Tibial artery (tissue), 4 donors: ENCODE data around the gene TUBA3D.
"Not testable (repeated sequence)": the region's sequence is repeated elsewhere in the genome, so short reads cannot be mapped to it uniquely, and the experiment has no call there.

Source experiments
- DNase-seq, 2 donors: peaks; one replicate each; pipeline ENCODE4 v3.0.0-alpha.2; 2019
- H3K27ac ChIP-seq, 2 donors: fragments of 200-600 bp; sonication (generic) in 1 of 2; 1 replicate in 1 of 2; 2 replicates in 1 of 2; pipeline ENCODE4 v1.5.1; 2018 to 2019; ENCODE audit warnings: mild to moderate bottlenecking in 1 of 2
- H3K27me3 ChIP-seq, 2 donors: fragments of 200-600 bp; sonication (generic) in 1 of 2; one replicate each; pipeline versions ENCODE4 v1.5.1 to v1.6.0; 2016 to 2019
- H3K36me3 ChIP-seq, 3 donors: fragments of 200-600 bp; sonication (generic) in 2 of 3; one replicate each; pipeline ENCODE4 v1.5.1; 2016 to 2019; ENCODE audit warnings: mild to moderate bottlenecking in 2 of 3
- H3K4me1 ChIP-seq, 4 donors: fragments of 200-600 bp; sonication (generic) in 2 of 4; 1 replicate in 3 of 4; 2 replicates in 1 of 4; pipeline ENCODE4 v1.5.1; 2016 to 2019
- H3K4me3 ChIP-seq, 2 donors: fragments of 200-600 bp; sonication (generic) in 1 of 2; 1 replicate in 1 of 2; 2 replicates in 1 of 2; pipeline ENCODE4 v1.5.1; 2018 to 2019; ENCODE audit warnings: mild to moderate bottlenecking in 2 of 2
- H3K9me3 ChIP-seq, 3 donors: fragments of 200-600 bp; sonication (generic) in 1 of 3; one replicate each; pipeline ENCODE4 v1.5.1; 2016 to 2019
- CTCF ChIP-seq, 2 experiments: fragments of 200-600 bp in 1 of 2; fragments of 450-650 bp in 1 of 2; IDR thresholded peaks; one replicate each; pipeline ENCODE4 v1.5.1; 2017 to 2019; ENCODE audit warnings: antibody characterized with exemption in 2 of 2, mild to moderate bottlenecking in 1 of 2, moderate library complexity in 1 of 2
- intact Hi-C: fragments of 100-400 bp; cut with DNase I; formaldehyde crosslinking; loops from one replicate; pipeline ENCODE4 v1.15.0; 2023; ENCODE audit warnings: low total_unique reads

Gene TUBA3D

GRCh38 chr2:131475831-131476230 lies at the start of gene TUBA3D:
TSS of gene TUBA3D (plus strand) at chr2:131476119. CDS start at chr2:131476200, 81 bp downstream.
- H3K27me3 ChIP-seq = no peaks in the 10 kb centered on the region
- no peak within 1 kb of the TSS for H3K4me3 ChIP-seq
- intact Hi-C loops = no loop called here
- DNase-seq = peak in 1 of 2 donors; percentile 38
- H3K9me3 ChIP-seq = no peaks in the 10 kb centered on the region
- peaks cover 0 to 10% (median 0%) of the 10 kb centered on the region in 3 donors for H3K36me3 ChIP-seq
- no peak for TF ChIP-seq CTCF (IDR thresholded peaks at IDR 0.05)
- H3K27ac ChIP-seq = no peak within 1 kb of the TSS
- H3K4me1 ChIP-seq = no peaks in the 10 kb centered on the region

- intact Hi-C loops = no loop called here
- Histone ChIP-seq H3K9me3 (no peaks in the 10 kb centered on the region), H3K27ac (no peak overlapping the region), H3K4me1 (peaks cover 0 to 4% (median 2%) of the 10 kb centered on the region in 4 donors), H3K27me3 (peaks cover 0 to 22% of the 10 kb centered on the region in 2 donors), H3K4me3 (no peak overlapping the region), H3K36me3 (no peaks in the 10 kb centered on the region)
- no peak for TF ChIP-seq CTCF (IDR thresholded peaks at IDR 0.05)
- DNase-seq = no peak
These were observed 49.2 kb upstream of the TUBA3D start for GRCh38 chr2:131426727-131427126.

- H3K4me3 ChIP-seq = no peak overlapping the region
- no peak for TF ChIP-seq CTCF (IDR thresholded peaks at IDR 0.05)
- no peaks in the 10 kb centered on the region for H3K4me1 ChIP-seq
- H3K9me3 ChIP-seq = no peaks in the 10 kb centered on the region
- H3K36me3 ChIP-seq = no peaks in the 10 kb centered on the region
- H3K27ac ChIP-seq = no peak overlapping the region
- intact Hi-C loops = no loop called here
- no peak for DNase-seq
- peaks cover 0 to 13% of the 10 kb centered on the region in 2 donors for H3K27me3 ChIP-seq
These were observed 44.6 kb upstream of the TUBA3D start for GRCh38 chr2:131431336-131431735.

- intact Hi-C loops = not testable (repeated sequence)
These were observed 35.0 kb upstream of the TUBA3D start for GRCh38 chr2:131440742-131441468.

GRCh38 chr2:131444736-131445514 lies 31.0 kb upstream of the TUBA3D start:
- H3K27me3 ChIP-seq, H3K4me1 ChIP-seq, intact Hi-C loops, DNase-seq, H3K36me3 ChIP-seq, H3K4me3 ChIP-seq, H3K9me3 ChIP-seq, H3K27ac ChIP-seq: not testable (repeated sequence)

More at GRCh38 chr2:131440742-131441468, 35.0 kb upstream of the TUBA3D start:
- H3K27me3 ChIP-seq, H3K27ac ChIP-seq, H3K36me3 ChIP-seq, H3K4me1 ChIP-seq, H3K9me3 ChIP-seq, DNase-seq, H3K4me3 ChIP-seq: not testable (repeated sequence)

- H3K4me1 ChIP-seq, H3K36me3 ChIP-seq, H3K27ac ChIP-seq, DNase-seq, H3K27me3 ChIP-seq, H3K4me3 ChIP-seq, H3K9me3 ChIP-seq, intact Hi-C loops: not testable (repeated sequence)
These were observed 30.5 kb upstream of the TUBA3D start for GRCh38 chr2:131445515-131445797.

GRCh38 chr2:131445896-131446295 lies 30.0 kb upstream of the TUBA3D start:
- Histone ChIP-seq H3K9me3 (no peaks in the 10 kb centered on the region), H3K4me3 (no peak overlapping the region), H3K4me1 (no peaks in the 10 kb centered on the region), H3K27me3 (peaks cover 0 to 2% of the 10 kb centered on the region in 2 donors), H3K36me3 (no peaks in the 10 kb centered on the region), H3K27ac (no peak overlapping the region)
- no peak for DNase-seq
- no peak for TF ChIP-seq CTCF (IDR thresholded peaks at IDR 0.05)
- intact Hi-C loops = no loop called here

GRCh38 chr2:131447981-131448380 lies 27.9 kb upstream of the TUBA3D start:
- H3K27me3 ChIP-seq, intact Hi-C loops, DNase-seq, H3K27ac ChIP-seq, H3K4me3 ChIP-seq, H3K4me1 ChIP-seq, H3K36me3 ChIP-seq, H3K9me3 ChIP-seq: not testable (repeated sequence)

GRCh38 chr2:131451265-131451949 lies 24.5 kb upstream of the TUBA3D start:
- H3K27ac ChIP-seq, H3K9me3 ChIP-seq, H3K36me3 ChIP-seq, H3K4me3 ChIP-seq, intact Hi-C loops, H3K4me1 ChIP-seq, DNase-seq, H3K27me3 ChIP-seq: not testable (repeated sequence)

GRCh38 chr2:131454914-131455313 lies 21.0 kb upstream of the TUBA3D start:
- H3K36me3 ChIP-seq, DNase-seq, H3K4me3 ChIP-seq, intact Hi-C loops, H3K9me3 ChIP-seq, H3K27ac ChIP-seq, H3K27me3 ChIP-seq, H3K4me1 ChIP-seq: not testable (repeated sequence)
